SH-SY5Y (cell line): ENCODE data around the gene MED7.

Experiments
- GATA2 ChIP-seq: IDR thresholded peaks from 2 replicates; pipeline ENCODE4 v1.6.1; 2011; ENCODE audit warnings: mild to moderate bottlenecking, low read depth, low read length
- GATA3 ChIP-seq: IDR thresholded peaks from 2 replicates; pipeline ENCODE4 v1.6.1; 2011; ENCODE audit warnings: low read depth, mild to moderate bottlenecking, low read length, moderate library complexity

DNA sequence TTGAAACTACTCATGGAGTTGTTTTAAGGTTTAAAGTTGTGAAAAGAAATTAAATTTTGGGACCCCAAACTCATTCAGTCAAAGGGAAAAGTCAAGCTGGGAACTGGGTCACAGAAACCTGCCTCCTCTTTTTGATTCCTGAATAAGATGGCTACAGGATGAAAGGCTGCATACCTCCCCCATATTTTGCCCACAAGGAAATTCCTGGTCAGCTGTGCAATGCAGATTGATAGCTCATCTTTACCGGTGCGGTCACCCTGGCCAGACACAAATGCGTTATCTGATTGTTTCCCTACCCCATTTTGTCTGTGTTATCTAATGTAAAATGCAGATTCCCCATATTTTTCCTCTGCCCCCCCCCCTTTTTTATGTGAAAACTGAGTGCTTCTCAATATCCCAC lies 35.2 kb downstream of the MED7 start:
- TF ChIP-seq GATA2, result no peak
- no peak for TF ChIP-seq GATA3
